SK-N-SH (cell line): Measurements from ENCODE around the gene MTAP. TPM values are rescaled to one million over a fixed set of nuclear protein-coding genes. Genes with fewer than 3 reads are reported as not detected.

Source experiments
- CTCF ChIA-PET: fragments of 300-600, 350-600 bp; formaldehyde crosslinking; extraction: SDS; loops from one replicate; lab custom pipeline; 2021; lab: Yijun Ruan, JAX
- POLR2A ChIA-PET: fragments of 350-600 bp; sonication (Branson Sonifier 250); formaldehyde crosslinking; extraction: SDS; loops from one replicate; lab custom pipeline; 2020; ENCODE audit warnings: antibody characterized with exemption, inconsistent platforms; lab: Yijun Ruan, JAX
- DNase-seq: peaks from one replicate; pipeline ENCODE4 v3.0.0; 2012
- H2AFZ ChIP-seq: fragments of 200-600 bp; sonication (generic); 2 replicates; pipeline ENCODE4 v1.8.1; 2016; ENCODE audit warnings: antibody characterized with exemption, mild to moderate bottlenecking, low read depth
- H3F3A ChIP-seq: fragments of 200-600 bp; sonication (generic); replicated peaks from 2 replicates; pipeline ENCODE3; 2016; ENCODE audit warnings: antibody characterized with exemption, mild to moderate bottlenecking; ENCODE audit not compliant: insufficient read depth
- H3K27ac ChIP-seq, 2 experiments: fragments of 200-500 bp in 1 of 2; fragments of 200-600 bp in 1 of 2; sonication (Bioruptor generic) in 1 of 2; sonication (generic), shearing (Covaris generic) in 1 of 2; 2 replicates each; pipeline versions ENCODE4 v1.5.1 to v1.6.1; 2014 to 2016; ENCODE audit warnings: low read depth in 2 of 2, inconsistent platforms in 1 of 2, low read length in 1 of 2, mild to moderate bottlenecking in 1 of 2, mixed read lengths in 1 of 2
- H3K27me3 ChIP-seq: fragments of 200-600 bp; sonication (generic), shearing (Covaris generic); 2 replicates; pipeline ENCODE4 v1.6.1; 2016; ENCODE audit warnings: mixed run types; ENCODE audit not compliant: insufficient read depth
- H3K36me3 ChIP-seq, 2 experiments: fragments of 200-500 bp in 1 of 2; fragments of 200-600 bp in 1 of 2; sonication (Bioruptor generic) in 1 of 2; sonication (generic) in 1 of 2; replicated peaks in 1 of 2; 2 replicates each; pipeline versions ENCODE3 to v1.5.1; 2014 to 2016; ENCODE audit warnings: low read length in 1 of 2, mild to moderate bottlenecking in 1 of 2; ENCODE audit not compliant: insufficient read depth in 2 of 2, control insufficient read depth in 1 of 2
- H3K4me1 ChIP-seq, 2 experiments: fragments of 200-500 bp in 1 of 2; fragments of 200-600 bp in 1 of 2; sonication (Bioruptor generic) in 1 of 2; sonication (generic), shearing (Covaris generic) in 1 of 2; 2 replicates each; pipeline versions ENCODE4 v1.5.1 to v1.6.1; 2014 to 2016; ENCODE audit warnings: low read depth in 1 of 2, low read length in 1 of 2, mixed run types in 1 of 2; ENCODE audit not compliant: insufficient read depth in 2 of 2, control insufficient read depth in 1 of 2
- H3K4me2 ChIP-seq: fragments of 200-600 bp; sonication (generic), shearing (Covaris generic); 2 replicates; pipeline ENCODE4 v1.6.1; 2017; ENCODE audit warnings: mixed run types
- H3K4me3 ChIP-seq, 2 experiments: fragments of 200-500 bp in 1 of 2; fragments of 200-600 bp in 1 of 2; sonication (Bioruptor generic) in 1 of 2; sonication (generic), shearing (Covaris generic) in 1 of 2; 2 replicates each; pipeline versions ENCODE4 v1.5.1 to v1.8.1; 2014 to 2016; ENCODE audit warnings: low read depth in 2 of 2, inconsistent platforms in 1 of 2, low read length in 1 of 2, mild to moderate bottlenecking in 1 of 2, mixed read lengths in 1 of 2, moderate library complexity in 1 of 2
- H3K79me2 ChIP-seq: fragments of 200-600 bp; sonication (generic); 2 replicates; pipeline ENCODE4 v1.8.1; 2017; ENCODE audit warnings: mild to moderate bottlenecking; ENCODE audit not compliant: insufficient read depth
- H3K9ac ChIP-seq: fragments of 200-600 bp; sonication (generic); 2 replicates; pipeline ENCODE4 v1.6.1; 2017; ENCODE audit warnings: mixed run types
- H3K9me2 ChIP-seq: fragments of 200-600 bp; sonication (generic); 2 replicates; pipeline ENCODE4 v1.6.1; 2017; ENCODE audit warnings: mixed run types
- H3K9me3 ChIP-seq: fragments of 200-600 bp; sonication (generic); 2 replicates; pipeline ENCODE4 v1.6.1; 2017; ENCODE audit warnings: mixed run types, mild to moderate bottlenecking, moderate library complexity
- H4K20me1 ChIP-seq: fragments of 200-600 bp; sonication (generic); 2 replicates; pipeline ENCODE4 v1.6.1; 2017; ENCODE audit warnings: mild to moderate bottlenecking, mixed run types; ENCODE audit not compliant: insufficient read depth
- CTCF ChIP-seq: fragments of 200-600 bp; sonication (generic); IDR thresholded peaks from 2 replicates; pipeline ENCODE4 v1.6.1; 2017; ENCODE audit warnings: antibody characterized with exemption, mild to moderate bottlenecking, moderate library complexity
- GABPA ChIP-seq: IDR thresholded peaks from 2 replicates; pipeline ENCODE4 v1.4.0; 2012; ENCODE audit warnings: low read depth, mild to moderate bottlenecking
- PBX3 ChIP-seq: IDR thresholded peaks from 2 replicates; pipeline ENCODE4; 2012
- RAD21 ChIP-seq: IDR thresholded peaks from 2 replicates; pipeline ENCODE4 v1.6.1; 2012; ENCODE audit warnings: mild to moderate bottlenecking, low read length
- RFX5 ChIP-seq: IDR thresholded peaks from 2 replicates; pipeline ENCODE4 v1.6.1; 2012; ENCODE audit warnings: mild to moderate bottlenecking, improper control_type of control experiment, low read length
- SMC3 ChIP-seq: IDR thresholded peaks from 2 replicates; pipeline ENCODE4 v1.6.1; 2012; ENCODE audit warnings: low read depth, low read length, improper control_type of control experiment
- WGBS: methylation state at CpG from one replicate; pipeline ENCODE4 v1.1.6; 2017; ENCODE audit warnings: low lambda C conversion rate; 5-methylcytosine and 5-hydroxymethylcytosine counted together
- polyA plus RNA-seq, 3 experiments: library from polyadenylated mRNA; depleted of rRNA; stranded (reverse); fragments of >200 nt; gene quantifications; 2 replicates each; pipeline ENCODE4 v1.2.3, GENCODE V29; 2012
- TF ChIP-seq, protein P1 (sequence below): IDR thresholded peaks from 2 replicates; pipeline ENCODE4 v1.6.1; 2012; ENCODE audit warnings: mild to moderate bottlenecking, low read depth, low read length, moderate library complexity

Gene MTAP
- polyA plus RNA-seq, 1 of the 3 experiments (the other 2 are of a cell fraction) = 9.8 TPM

GRCh38 chr9:21813575-21814473, 11.4 kb downstream of the MTAP start:
- Histone ChIP-seq H3K36me3 (peaks cover 39 to 59% of the 10 kb centered on the region in 2 experiments), H3K4me1 (peaks cover 3% of the 10 kb centered on the region in 2 experiments; a peak in 3 of 4 replicates), H4K20me1 (no peaks in the 10 kb centered on the region), H3K9me2 (no peaks in the 10 kb centered on the region), H3K9me3 (no peaks in the 10 kb centered on the region), H2AFZ (no peak overlapping the region), H3K79me2 (peaks cover 23% of the 10 kb centered on the region), H3K4me2 (no peak overlapping the region), H3F3A (peaks cover 12% of the 10 kb centered on the region), H3K27me3 (no peaks in the 10 kb centered on the region), H3K27ac (peak overlapping the region in 1 of 2 experiments; percentile 18; a peak in 1 of 4 replicates), H3K4me3 (peak overlapping the region in 1 of 2 experiments; percentile 0; a peak in 1 of 4 replicates), H3K9ac (no peak overlapping the region)
- peak; percentile 52 for DNase-seq
- POLR2A ChIA-PET = no interaction called here
- WGBS = 59% methylated on average over 8 of the region's 8 CpGs
- CTCF ChIA-PET = interaction anchor here (0.6 to 9.4 kb wide), 55 partner anchors 9 to 638 kb away, joined by 3 to 109 read pairs (median 4); partner anchors contain the start of genes CDKN2A, CDKN2B and CDKN2B-AS1
- TF ChIP-seq SMC3 (peak; percentile 83), GABPA (no peak), CTCF (peak; percentile 92), RAD21 (peak; percentile 90), PBX3 (no peak; the same call in 1 of the 2 replicates), RFX5 (peak; percentile 59; the same call in 1 of the 2 replicates)
- TF ChIP-seq, protein P1, sequence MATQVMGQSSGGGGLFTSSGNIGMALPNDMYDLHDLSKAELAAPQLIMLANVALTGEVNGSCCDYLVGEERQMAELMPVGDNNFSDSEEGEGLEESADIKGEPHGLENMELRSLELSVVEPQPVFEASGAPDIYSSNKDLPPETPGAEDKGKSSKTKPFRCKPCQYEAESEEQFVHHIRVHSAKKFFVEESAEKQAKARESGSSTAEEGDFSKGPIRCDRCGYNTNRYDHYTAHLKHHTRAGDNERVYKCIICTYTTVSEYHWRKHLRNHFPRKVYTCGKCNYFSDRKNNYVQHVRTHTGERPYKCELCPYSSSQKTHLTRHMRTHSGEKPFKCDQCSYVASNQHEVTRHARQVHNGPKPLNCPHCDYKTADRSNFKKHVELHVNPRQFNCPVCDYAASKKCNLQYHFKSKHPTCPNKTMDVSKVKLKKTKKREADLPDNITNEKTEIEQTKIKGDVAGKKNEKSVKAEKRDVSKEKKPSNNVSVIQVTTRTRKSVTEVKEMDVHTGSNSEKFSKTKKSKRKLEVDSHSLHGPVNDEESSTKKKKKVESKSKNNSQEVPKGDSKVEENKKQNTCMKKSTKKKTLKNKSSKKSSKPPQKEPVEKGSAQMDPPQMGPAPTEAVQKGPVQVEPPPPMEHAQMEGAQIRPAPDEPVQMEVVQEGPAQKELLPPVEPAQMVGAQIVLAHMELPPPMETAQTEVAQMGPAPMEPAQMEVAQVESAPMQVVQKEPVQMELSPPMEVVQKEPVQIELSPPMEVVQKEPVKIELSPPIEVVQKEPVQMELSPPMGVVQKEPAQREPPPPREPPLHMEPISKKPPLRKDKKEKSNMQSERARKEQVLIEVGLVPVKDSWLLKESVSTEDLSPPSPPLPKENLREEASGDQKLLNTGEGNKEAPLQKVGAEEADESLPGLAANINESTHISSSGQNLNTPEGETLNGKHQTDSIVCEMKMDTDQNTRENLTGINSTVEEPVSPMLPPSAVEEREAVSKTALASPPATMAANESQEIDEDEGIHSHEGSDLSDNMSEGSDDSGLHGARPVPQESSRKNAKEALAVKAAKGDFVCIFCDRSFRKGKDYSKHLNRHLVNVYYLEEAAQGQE = no peak
